Activated naive CD8-positive, alpha-beta T cell treated with anti-CD3 and anti-CD28 coated beads, Interleukin-2, amount 10 ng/mL, durations not matched to agents 7 days and 5 days (primary cell): Measurements from ENCODE around the gene E2F8. TPM values are rescaled to one million over a fixed set of nuclear protein-coding genes. Genes with fewer than 3 reads are reported as not detected.
"Not testable (repeated sequence)": the region's sequence is repeated elsewhere in the genome, so short reads cannot be mapped to it uniquely, and the experiment has no call there.

Experiments used
- ATAC-seq: fragments of 150-1000 bp; cut with Tn5 transposase; one replicate; pipeline ENCODE4 v1.10.0; 2021; ENCODE audit warnings: low read depth, moderate library complexity
- POLR2A ChIA-PET: fragments of 350-600 bp; sonication (Branson Sonifier 250); formaldehyde crosslinking; loops from one replicate; lab custom pipeline; 2021; ENCODE audit warnings: antibody characterized with exemption; lab: Charles Lee
- DNase-seq: peaks from one replicate; pipeline ENCODE4 v3.0.0; 2021
- H3K27ac Mint-ChIP-seq: one replicate; pipeline ENCODE4 v1.8.0; 2022; ENCODE audit warnings: mild to moderate bottlenecking, mixed read lengths
- H3K27me3 Mint-ChIP-seq: one replicate; pipeline ENCODE4 v1.8.0; 2022; ENCODE audit warnings: mild to moderate bottlenecking, moderate library complexity, mixed read lengths
- H3K36me3 Mint-ChIP-seq: one replicate; pipeline ENCODE4 v1.8.0; 2021; ENCODE audit warnings: mild to moderate bottlenecking, mixed read lengths
- H3K4me1 Mint-ChIP-seq: one replicate; pipeline ENCODE4 v1.8.0; 2021; ENCODE audit warnings: mixed read lengths
- H3K4me3 Mint-ChIP-seq: one replicate; pipeline ENCODE4 v1.8.0; 2022; ENCODE audit warnings: mild to moderate bottlenecking, moderate library complexity, mixed read lengths
- H3K9me3 Mint-ChIP-seq: one replicate; pipeline ENCODE4 v1.8.0; 2021; ENCODE audit warnings: mixed read lengths
- total RNA-seq, 2 experiments: library from RNA; stranded (reverse); gene quantifications; one replicate each; pipeline ENCODE4 v1.2.3, GENCODE V29; 2021

E2F8 gene
- total RNA-seq, 2 experiments from 2014 or later, result 26.9 to 27.0 TPM

- Mint-ChIP-seq H3K36me3 (no peaks in the 10 kb centered on the region), H3K9me3 (peaks cover 2% of the 10 kb centered on the region), H3K27me3 (peaks cover 34% of the 10 kb centered on the region), H3K4me1 (no peaks in the 10 kb centered on the region), H3K4me3 (no peak overlapping the region), H3K27ac (no peak overlapping the region)
- no peak for ATAC-seq
- DNase-seq, result no peak
- POLR2A ChIA-PET, result no interaction called here
Observed at GRCh38 chr11:19268909-19269308, 28.2 kb upstream of the E2F8 start.

GRCh38 chr11:19267567-19267966 is 26.8 kb upstream of the E2F8 start:
- no peaks in the 10 kb centered on the region for H3K9me3 Mint-ChIP-seq
- H3K4me3 Mint-ChIP-seq, result no peak overlapping the region
- ATAC-seq (no peak), DNase-seq (no peak)
- no peaks in the 10 kb centered on the region for H3K4me1 Mint-ChIP-seq
- H3K36me3 Mint-ChIP-seq, result no peaks in the 10 kb centered on the region
- POLR2A ChIA-PET, result no interaction called here
- no peak overlapping the region for H3K27ac Mint-ChIP-seq
- H3K27me3 Mint-ChIP-seq, result peaks cover 34% of the 10 kb centered on the region

- Mint-ChIP-seq H3K27me3 (peaks cover 8% of the 10 kb centered on the region), H3K4me3 (no peak overlapping the region), H3K27ac (no peak overlapping the region), H3K36me3 (no peaks in the 10 kb centered on the region), H3K4me1 (no peaks in the 10 kb centered on the region), H3K9me3 (no peaks in the 10 kb centered on the region)
- POLR2A ChIA-PET, result no interaction called here
- DNase-seq, result no peak
- no peak for ATAC-seq
Observed at GRCh38 chr11:19263333-19263732, 22.6 kb upstream of the E2F8 start.

- H3K4me1 Mint-ChIP-seq, result no peaks in the 10 kb centered on the region
- peaks cover 2% of the 10 kb centered on the region for H3K27me3 Mint-ChIP-seq
- no peaks in the 10 kb centered on the region for H3K9me3 Mint-ChIP-seq
- no peak overlapping the region for H3K4me3 Mint-ChIP-seq
- no peaks in the 10 kb centered on the region for H3K36me3 Mint-ChIP-seq
- ATAC-seq (peak; percentile 58), DNase-seq (peak; percentile 71)
- no peak overlapping the region for H3K27ac Mint-ChIP-seq
- POLR2A ChIA-PET, result interaction anchor here (0.7 kb wide), 1 partner anchor 170 kb away, joined by 3 read pairs; no protein-coding TSS in a partner anchor
Observed at GRCh38 chr11:19259487-19260345, 19.0 kb upstream of the E2F8 start.

GRCh38 chr11:19258641-19259230 is 18.0 kb upstream of the E2F8 start:
- Mint-ChIP-seq H3K4me1 (no peaks in the 10 kb centered on the region), H3K36me3 (no peaks in the 10 kb centered on the region), H3K4me3 (no peak overlapping the region), H3K9me3 (no peaks in the 10 kb centered on the region), H3K27ac (no peak overlapping the region), H3K27me3 (peaks cover 9% of the 10 kb centered on the region)
- ATAC-seq (no peak), DNase-seq (no peak)
- POLR2A ChIA-PET, result no interaction called here

- H3K9me3 Mint-ChIP-seq, H3K4me1 Mint-ChIP-seq, H3K36me3 Mint-ChIP-seq, POLR2A ChIA-PET, ATAC-seq, DNase-seq, H3K4me3 Mint-ChIP-seq, H3K27ac Mint-ChIP-seq: not testable (repeated sequence)
- peaks cover 25% of the 10 kb centered on the region for H3K27me3 Mint-ChIP-seq
Observed at GRCh38 chr11:19254441-19254840, 13.7 kb upstream of the E2F8 start.

GRCh38 chr11:19253817-19254216 is 13.1 kb upstream of the E2F8 start:
- Mint-ChIP-seq H3K4me3 (no peak overlapping the region), H3K4me1 (no peaks in the 10 kb centered on the region), H3K27me3 (peaks cover 30% of the 10 kb centered on the region), H3K27ac (no peak overlapping the region), H3K36me3 (no peaks in the 10 kb centered on the region), H3K9me3 (peaks cover 8% of the 10 kb centered on the region)
- ATAC-seq (no peak), DNase-seq (no peak)
- POLR2A ChIA-PET, result no interaction called here

- no peak for DNase-seq
- peaks cover 36% of the 10 kb centered on the region for H3K27me3 Mint-ChIP-seq
- POLR2A ChIA-PET, result no interaction called here
- H3K9me3 Mint-ChIP-seq, result peaks cover 10% of the 10 kb centered on the region
- H3K36me3 Mint-ChIP-seq, result no peaks in the 10 kb centered on the region
- ATAC-seq, result no peak
- H3K27ac Mint-ChIP-seq, result no peak overlapping the region
- no peak overlapping the region for H3K4me3 Mint-ChIP-seq
- H3K4me1 Mint-ChIP-seq, result no peaks in the 10 kb centered on the region
Observed at GRCh38 chr11:19253153-19253745, 12.5 kb upstream of the E2F8 start.

GRCh38 chr11:19252394-19253152 is 11.8 kb upstream of the E2F8 start:
- POLR2A ChIA-PET, result interaction anchor here (1.3 kb wide), 1 partner anchor 11 kb away, joined by 3 read pairs; no protein-coding TSS in a partner anchor
- ATAC-seq (no peak), DNase-seq (no peak)
- peaks cover 43% of the 10 kb centered on the region for H3K27me3 Mint-ChIP-seq
- H3K27ac Mint-ChIP-seq, result no peak overlapping the region
- peaks cover 11% of the 10 kb centered on the region for H3K9me3 Mint-ChIP-seq
- H3K36me3 Mint-ChIP-seq, result no peaks in the 10 kb centered on the region
- H3K4me1 Mint-ChIP-seq, result no peaks in the 10 kb centered on the region
- no peak overlapping the region for H3K4me3 Mint-ChIP-seq

- ATAC-seq (no peak), DNase-seq (no peak)
- H3K27ac Mint-ChIP-seq, result no peak overlapping the region
- POLR2A ChIA-PET, result interaction anchor here (1.3 kb wide), 1 partner anchor 10 kb away, joined by 3 read pairs; no protein-coding TSS in a partner anchor
- peaks cover 11% of the 10 kb centered on the region for H3K9me3 Mint-ChIP-seq
- H3K36me3 Mint-ChIP-seq, result no peaks in the 10 kb centered on the region
- peaks cover 51% of the 10 kb centered on the region for H3K27me3 Mint-ChIP-seq
- no peaks in the 10 kb centered on the region for H3K4me1 Mint-ChIP-seq
- no peak overlapping the region for H3K4me3 Mint-ChIP-seq
Observed at GRCh38 chr11:19251577-19251976, 10.8 kb upstream of the E2F8 start.

- Mint-ChIP-seq H3K27ac (no peak overlapping the region), H3K27me3 (peaks cover 72% of the 10 kb centered on the region), H3K4me3 (no peak overlapping the region), H3K4me1 (peaks cover 14% of the 10 kb centered on the region), H3K36me3 (peaks cover 1% of the 10 kb centered on the region), H3K9me3 (peaks cover 11% of the 10 kb centered on the region)
- POLR2A ChIA-PET, result no interaction called here
- DNase-seq (no peak), ATAC-seq (no peak)
Observed at GRCh38 chr11:19246816-19247215, 6.1 kb upstream of the E2F8 start.

GRCh38 chr11:19245351-19245750 is 4.6 kb upstream of the E2F8 start:
- no peak for DNase-seq
- Mint-ChIP-seq H3K27ac (no peak overlapping the region), H3K4me3 (no peak overlapping the region), H3K27me3 (peaks cover 68% of the 10 kb centered on the region), H3K4me1 (peaks cover 14% of the 10 kb centered on the region), H3K9me3 (peaks cover 11% of the 10 kb centered on the region), H3K36me3 (peaks cover 1% of the 10 kb centered on the region)
- no peak for ATAC-seq
- POLR2A ChIA-PET, result no interaction called here

GRCh38 chr11:19244621-19245020 is 3.9 kb upstream of the E2F8 start:
- Mint-ChIP-seq H3K9me3 (peaks cover 11% of the 10 kb centered on the region), H3K4me3 (no peak overlapping the region), H3K27ac (no peak overlapping the region), H3K4me1 (peaks cover 14% of the 10 kb centered on the region), H3K36me3 (peaks cover 4% of the 10 kb centered on the region), H3K27me3 (peaks cover 62% of the 10 kb centered on the region)
- POLR2A ChIA-PET, result no interaction called here
- ATAC-seq (no peak), DNase-seq (no peak)
